ENCODE results near the gene MARCHF2. TPM values are rescaled to one million over a fixed set of nuclear protein-coding genes. Genes with fewer than 3 reads are reported as not detected.

Gene MARCHF2
- total and polyA plus RNA-seq, 4 donors: 26.7 to 81.5 (median 47.8) TPM

DNA sequence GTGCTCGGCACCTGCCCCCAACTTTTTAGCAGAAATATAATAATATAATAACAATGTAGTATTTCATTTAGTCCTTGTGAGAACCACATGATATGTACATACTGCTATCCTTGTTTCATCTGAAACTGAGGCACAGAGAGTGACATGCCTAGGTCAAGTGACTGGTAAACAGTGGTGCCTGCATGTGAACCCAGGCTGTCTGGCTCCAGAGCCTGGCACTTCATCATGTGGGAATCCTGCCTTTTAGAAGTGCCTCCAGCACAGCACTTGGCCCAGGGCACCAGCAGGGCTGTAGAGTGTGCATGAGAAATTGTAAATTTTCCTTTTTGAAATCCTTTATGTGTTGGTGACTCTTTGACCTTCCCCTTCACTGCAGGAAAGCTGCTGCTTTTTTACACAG lies 61.9 kb downstream of the MARCHF2 start:
- Histone ChIP-seq H3K4me1 (ENCODE audit: control insufficient read depth in 5 of 5, insufficient read depth in 5 of 5, low read length in 5 of 5) (peaks cover 0 to 5% (median 0%) of the 10 kb centered on the region in 5 donors), H3K9me3 (ENCODE audit: control insufficient read depth in 4 of 4, insufficient read depth in 3 of 4, low read length in 3 of 4) (no peaks in the 10 kb centered on the region), H3K36me3 (ENCODE audit: control insufficient read depth in 4 of 4, insufficient read depth in 4 of 4, low read length in 4 of 4) (peaks cover 19 to 54% (median 48%) of the 10 kb centered on the region in 4 donors), H3K27me3 (ENCODE audit: control insufficient read depth in 3 of 3, insufficient read depth in 3 of 3, low read length in 2 of 3) (no peaks in the 10 kb centered on the region), H3K27ac (ENCODE audit: low read depth in 1 of 2, low read length in 1 of 2) (no peak overlapping the region), H3K4me3 (no peak overlapping the region), H3K9ac (ENCODE audit: insufficient read depth in 1 of 2, low read length in 2 of 2) (no peak overlapping the region)
- TF ChIP-seq CTCF (IDR thresholded peaks at IDR 0.05; ENCODE audit: control extremely low read depth, extremely low read depth): no peak
- DNase-seq (no peak), ATAC-seq (ENCODE audit: insufficient read depth, low FRiP score) (no peak)
- 96 to 97% methylated on average over 1 of the region's 1 CpG for WGBS, 2 donors

DNA sequence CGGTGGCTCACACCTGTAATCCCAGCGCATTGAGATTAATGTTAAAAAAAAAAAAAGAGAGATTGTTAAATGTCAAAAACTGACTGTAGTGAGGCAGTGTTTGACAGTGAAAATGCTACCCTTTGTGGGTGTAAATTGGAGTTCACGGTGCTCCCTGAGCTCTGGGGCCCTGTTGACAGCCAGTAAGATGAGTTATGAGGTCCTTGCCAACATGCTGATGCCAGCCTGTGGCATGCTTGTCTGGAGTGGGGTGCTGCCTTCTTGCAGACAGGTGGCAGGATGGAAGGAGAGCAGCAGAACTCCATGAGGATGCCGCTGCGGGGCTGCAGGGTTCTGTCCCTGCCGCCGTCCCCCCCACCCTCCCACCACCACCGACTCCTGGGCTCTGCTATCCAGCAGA lies 63.4 kb downstream of the MARCHF2 start:
- DNase-seq (no peak), ATAC-seq (ENCODE audit: insufficient read depth, low FRiP score) (no peak)
- TF ChIP-seq CTCF (IDR thresholded peaks at IDR 0.05; ENCODE audit: control extremely low read depth, extremely low read depth): no peak
- no peak overlapping the region for H3K9ac ChIP-seq (ENCODE audit: insufficient read depth in 1 of 2, low read length in 2 of 2)
- WGBS, 2 donors: 86 to 87% methylated on average over 8 of the region's 8 CpGs
- no peak overlapping the region for H3K4me3 ChIP-seq
- H3K9me3 ChIP-seq (ENCODE audit: control insufficient read depth in 4 of 4, insufficient read depth in 3 of 4, low read length in 3 of 4): no peaks in the 10 kb centered on the region
- H3K4me1 ChIP-seq (ENCODE audit: control insufficient read depth in 5 of 5, insufficient read depth in 5 of 5, low read length in 5 of 5): peaks cover 0 to 8% (median 0%) of the 10 kb centered on the region in 5 donors
- no peak overlapping the region for H3K27ac ChIP-seq (ENCODE audit: low read depth in 1 of 2, low read length in 1 of 2)
- H3K27me3 ChIP-seq (ENCODE audit: control insufficient read depth in 3 of 3, insufficient read depth in 3 of 3, low read length in 2 of 3): no peaks in the 10 kb centered on the region
- peaks cover 9 to 57% (median 45%) of the 10 kb centered on the region in 4 donors for H3K36me3 ChIP-seq (ENCODE audit: control insufficient read depth in 4 of 4, insufficient read depth in 4 of 4, low read length in 4 of 4)

DNA sequence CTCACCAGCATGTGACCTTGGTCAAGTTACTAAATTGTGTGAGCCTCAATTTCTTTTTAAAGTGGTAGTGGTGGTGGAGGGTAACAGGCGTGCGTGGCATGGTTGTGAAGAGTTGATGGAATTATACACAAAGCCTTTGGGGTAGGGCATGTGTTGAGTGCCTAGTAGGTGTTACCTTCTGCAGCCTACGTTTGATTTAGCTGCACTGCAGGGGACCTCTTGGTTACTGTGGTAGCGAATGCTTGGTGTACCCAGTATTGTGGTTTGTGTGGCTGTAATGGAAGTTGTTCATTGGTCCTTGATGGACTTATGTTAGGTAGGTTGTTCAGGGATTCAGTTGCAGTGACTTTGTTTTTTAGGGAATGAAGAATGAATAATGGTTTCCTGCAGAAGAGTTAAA lies 64.8 kb downstream of the MARCHF2 start:
- Histone ChIP-seq H3K4me1 (ENCODE audit: control insufficient read depth in 5 of 5, insufficient read depth in 5 of 5, low read length in 5 of 5) (peaks cover 0 to 8% (median 0%) of the 10 kb centered on the region in 5 donors), H3K9ac (ENCODE audit: insufficient read depth in 1 of 2, low read length in 2 of 2) (peak overlapping the region in 1 of 2 donors; percentile 2), H3K27ac (ENCODE audit: low read depth in 1 of 2, low read length in 1 of 2) (no peak overlapping the region), H3K4me3 (no peak overlapping the region), H3K9me3 (ENCODE audit: control insufficient read depth in 4 of 4, insufficient read depth in 3 of 4, low read length in 3 of 4) (no peaks in the 10 kb centered on the region), H3K36me3 (ENCODE audit: control insufficient read depth in 4 of 4, insufficient read depth in 4 of 4, low read length in 4 of 4) (peaks cover 9 to 59% (median 45%) of the 10 kb centered on the region in 4 donors), H3K27me3 (ENCODE audit: control insufficient read depth in 3 of 3, insufficient read depth in 3 of 3, low read length in 2 of 3) (no peaks in the 10 kb centered on the region)
- TF ChIP-seq CTCF (IDR thresholded peaks at IDR 0.05; ENCODE audit: control extremely low read depth, extremely low read depth): no peak
- DNase-seq (no peak), ATAC-seq (ENCODE audit: insufficient read depth, low FRiP score) (no peak)
- WGBS, 2 donors: 73 to 78% methylated on average over 4 of the region's 4 CpGs

- no peak for ATAC-seq (ENCODE audit: insufficient read depth, low FRiP score)
- Histone ChIP-seq H3K4me3 (no peak overlapping the region), H3K36me3 (ENCODE audit: control insufficient read depth in 4 of 4, insufficient read depth in 4 of 4, low read length in 4 of 4) (peaks cover 9 to 61% (median 45%) of the 10 kb centered on the region in 4 donors), H3K9ac (ENCODE audit: insufficient read depth in 1 of 2, low read length in 2 of 2) (no peak overlapping the region), H3K4me1 (ENCODE audit: control insufficient read depth in 5 of 5, insufficient read depth in 5 of 5, low read length in 5 of 5) (peaks cover 0 to 8% (median 0%) of the 10 kb centered on the region in 5 donors), H3K27me3 (ENCODE audit: control insufficient read depth in 3 of 3, insufficient read depth in 3 of 3, low read length in 2 of 3) (no peaks in the 10 kb centered on the region), H3K27ac (ENCODE audit: low read depth in 1 of 2, low read length in 1 of 2) (no peak overlapping the region), H3K9me3 (ENCODE audit: control insufficient read depth in 4 of 4, insufficient read depth in 3 of 4, low read length in 3 of 4) (no peaks in the 10 kb centered on the region)
- WGBS, 2 donors: 64 to 76% methylated on average over 3 of the region's 3 CpGs
- no peak for DNase-seq
- no peak for TF ChIP-seq CTCF (IDR thresholded peaks at IDR 0.05; ENCODE audit: control extremely low read depth, extremely low read depth)
Observed at GRCh38 chr19:8478598-8478997, 65.5 kb downstream of the MARCHF2 start.

All from lung (tissue), 12 donors.